DOHH2 (cell line): Measurements from ENCODE around the gene HACD2.
A peak's percentile ranks its signal among the peaks of the same experiment; 100 is the strongest.

ENCODE experiments used
- H3F3A ChIP-seq: fragments of 200-600 bp; sonication (generic), shearing (Covaris generic); 2 replicates; pipeline ENCODE4 v1.6.0; 2016; ENCODE audit warnings: antibody characterized with exemption, mild to moderate bottlenecking; ENCODE audit not compliant: control insufficient read depth, insufficient read depth
- H3K27ac ChIP-seq: fragments of 200-600 bp; sonication (generic); 2 replicates; pipeline ENCODE4 v1.5.1; 2014; ENCODE audit warnings: low read depth, mild to moderate bottlenecking, low read length, moderate library complexity
- H3K27me3 ChIP-seq: fragments of 200-600 bp; sonication (generic); 2 replicates; pipeline ENCODE4 v1.6.1; 2014; ENCODE audit warnings: mild to moderate bottlenecking, low read length, mixed read lengths; ENCODE audit not compliant: control insufficient read depth
- H3K36me3 ChIP-seq: fragments of 200-600 bp; sonication (generic); 2 replicates; pipeline ENCODE4 v1.6.1; 2014; ENCODE audit warnings: mild to moderate bottlenecking, low read length, moderate library complexity, mixed read lengths; ENCODE audit not compliant: control insufficient read depth
- H3K4me1 ChIP-seq: fragments of 200-600 bp; sonication (generic); 2 replicates; pipeline ENCODE4 v1.6.1; 2014; ENCODE audit warnings: mild to moderate bottlenecking, low read length, mixed read lengths; ENCODE audit not compliant: control insufficient read depth
- H3K4me2 ChIP-seq: fragments of 200-600 bp; sonication (generic); 2 replicates; pipeline ENCODE4 v1.6.0; 2014; ENCODE audit warnings: mild to moderate bottlenecking, low read length, moderate library complexity
- H3K4me3 ChIP-seq: fragments of 200-600 bp; sonication (generic); 2 replicates; pipeline ENCODE4 v1.5.1; 2014; ENCODE audit warnings: mild to moderate bottlenecking, low read length, mixed read lengths
- H3K79me2 ChIP-seq: fragments of 200-600 bp; sonication (generic); 2 replicates; pipeline ENCODE4 v1.6.1; 2014; ENCODE audit warnings: mild to moderate bottlenecking, low read length, mixed read lengths; ENCODE audit not compliant: control insufficient read depth
- H3K9me2 ChIP-seq: fragments of 200-600 bp; sonication (generic); replicated peaks from 2 replicates; pipeline ENCODE4 v1.6.1; 2014; ENCODE audit warnings: mild to moderate bottlenecking, low read length, mixed read lengths; ENCODE audit not compliant: control insufficient read depth
- H3K9me3 ChIP-seq: fragments of 200-600 bp; sonication (generic); 2 replicates; pipeline ENCODE4 v1.6.1; 2014; ENCODE audit warnings: antibody characterized with exemption, low read length, mixed read lengths; ENCODE audit not compliant: control insufficient read depth, insufficient read depth
- H4K20me1 ChIP-seq: fragments of 200-600 bp; sonication (generic); 2 replicates; pipeline ENCODE4 v1.6.0; 2014; ENCODE audit warnings: low read depth, mild to moderate bottlenecking, antibody characterized with exemption, low read length, moderate library complexity; ENCODE audit not compliant: control insufficient read depth, insufficient read depth
- EZH2phosphoT487 ChIP-seq: fragments of 200-600 bp; sonication (generic); IDR thresholded peaks from 2 replicates; pipeline ENCODE4 v1.6.1; 2017; ENCODE audit warnings: borderline replicate concordance, mild to moderate bottlenecking, antibody characterized with exemption, low read length, moderate library complexity, mixed read lengths
- TF ChIP-seq, protein P1 (sequence below): fragments of 200-600 bp; sonication (generic); IDR thresholded peaks from one replicate; pipeline ENCODE4 v1.5.1; 2014; ENCODE audit warnings: antibody characterized with exemption, mild to moderate bottlenecking, low read depth, low read length; ENCODE audit not compliant: poor library complexity, severe bottlenecking

Gene HACD2

DNA sequence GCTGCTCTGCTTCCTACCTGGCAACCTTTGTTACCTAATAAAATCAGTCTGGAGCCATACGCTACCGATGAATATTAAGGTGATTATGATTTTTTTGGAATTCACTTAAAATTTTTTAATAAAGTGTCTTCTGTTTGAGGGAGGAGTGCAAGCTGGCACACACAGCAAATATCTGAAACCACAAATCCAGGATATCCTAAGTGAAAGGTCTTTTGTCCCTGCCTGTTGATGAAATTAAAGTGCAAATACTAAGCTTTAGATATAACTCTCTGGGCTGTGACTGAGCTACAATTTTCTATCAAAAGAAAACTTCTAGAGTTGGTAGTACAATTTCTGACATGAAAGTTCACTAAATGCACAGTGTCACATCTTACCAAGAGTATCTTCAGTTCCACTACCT, 23.7 kb downstream of the HACD2 start:
- H3K4me1 ChIP-seq, result no peaks in the 10 kb centered on the region
- no peaks in the 10 kb centered on the region for H3F3A ChIP-seq
- H3K36me3 ChIP-seq, result no peaks in the 10 kb centered on the region
- no peaks in the 10 kb centered on the region for H3K9me2 ChIP-seq
- H3K79me2 ChIP-seq, result no peaks in the 10 kb centered on the region
- H3K4me2 ChIP-seq, result no peak overlapping the region
- H4K20me1 ChIP-seq, result no peaks in the 10 kb centered on the region; the same call in 1 of the 2 replicates
- H3K4me3 ChIP-seq, result no peak overlapping the region
- H3K27me3 ChIP-seq, result no peaks in the 10 kb centered on the region
- no peak overlapping the region for H3K27ac ChIP-seq
- no peaks in the 10 kb centered on the region for H3K9me3 ChIP-seq
- no peak for TF ChIP-seq EZH2phosphoT487
- TF ChIP-seq, protein P1, sequence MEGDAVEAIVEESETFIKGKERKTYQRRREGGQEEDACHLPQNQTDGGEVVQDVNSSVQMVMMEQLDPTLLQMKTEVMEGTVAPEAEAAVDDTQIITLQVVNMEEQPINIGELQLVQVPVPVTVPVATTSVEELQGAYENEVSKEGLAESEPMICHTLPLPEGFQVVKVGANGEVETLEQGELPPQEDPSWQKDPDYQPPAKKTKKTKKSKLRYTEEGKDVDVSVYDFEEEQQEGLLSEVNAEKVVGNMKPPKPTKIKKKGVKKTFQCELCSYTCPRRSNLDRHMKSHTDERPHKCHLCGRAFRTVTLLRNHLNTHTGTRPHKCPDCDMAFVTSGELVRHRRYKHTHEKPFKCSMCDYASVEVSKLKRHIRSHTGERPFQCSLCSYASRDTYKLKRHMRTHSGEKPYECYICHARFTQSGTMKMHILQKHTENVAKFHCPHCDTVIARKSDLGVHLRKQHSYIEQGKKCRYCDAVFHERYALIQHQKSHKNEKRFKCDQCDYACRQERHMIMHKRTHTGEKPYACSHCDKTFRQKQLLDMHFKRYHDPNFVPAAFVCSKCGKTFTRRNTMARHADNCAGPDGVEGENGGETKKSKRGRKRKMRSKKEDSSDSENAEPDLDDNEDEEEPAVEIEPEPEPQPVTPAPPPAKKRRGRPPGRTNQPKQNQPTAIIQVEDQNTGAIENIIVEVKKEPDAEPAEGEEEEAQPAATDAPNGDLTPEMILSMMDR, result no peak

DNA sequence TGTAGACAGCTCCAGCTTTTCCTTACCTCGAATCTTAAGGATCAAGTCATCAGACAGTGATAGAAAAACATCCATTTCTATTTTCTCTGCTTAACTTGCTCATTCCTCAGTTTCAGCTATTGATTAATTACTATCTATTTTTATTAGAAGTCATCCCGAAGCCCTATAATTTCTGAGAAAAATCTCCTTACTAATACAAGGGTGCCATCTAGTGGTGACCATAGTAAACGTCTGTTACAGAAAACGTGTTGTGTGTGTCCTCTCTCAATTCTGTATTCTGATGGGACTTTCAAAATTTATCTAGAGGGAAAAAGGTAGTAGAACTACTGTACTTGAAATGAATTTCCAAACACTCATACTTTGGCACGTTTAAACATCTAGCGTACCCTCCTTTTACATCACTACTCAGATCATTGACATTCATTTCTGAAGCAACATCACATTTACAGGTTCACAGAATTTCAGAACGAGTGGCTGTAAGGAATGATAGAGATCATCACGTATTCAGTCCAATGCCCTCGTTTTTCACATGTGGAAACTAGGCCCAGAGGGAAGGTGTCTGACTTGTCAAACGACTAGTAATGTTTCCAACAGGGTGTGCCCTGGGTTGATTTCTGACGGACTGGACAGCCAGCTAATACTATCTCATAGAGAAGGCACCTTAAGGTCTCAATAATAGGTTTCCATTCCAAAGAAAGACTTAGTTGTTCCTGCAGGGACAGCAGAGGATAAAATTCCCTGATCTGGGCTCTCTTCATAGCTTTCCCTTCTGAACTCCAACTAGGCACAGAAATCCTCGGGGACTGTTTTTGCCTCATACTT, 25.6 kb downstream of the HACD2 start:
- Histone ChIP-seq H3K36me3 (no peaks in the 10 kb centered on the region), H3K9me2 (no peaks in the 10 kb centered on the region), H4K20me1 (no peaks in the 10 kb centered on the region; the same call in 1 of the 2 replicates), H3K4me3 (no peak overlapping the region), H3K79me2 (no peaks in the 10 kb centered on the region), H3K27ac (no peak overlapping the region), H3K4me2 (no peak overlapping the region), H3F3A (no peaks in the 10 kb centered on the region), H3K27me3 (no peaks in the 10 kb centered on the region), H3K4me1 (no peaks in the 10 kb centered on the region), H3K9me3 (no peaks in the 10 kb centered on the region)
- TF ChIP-seq EZH2phosphoT487, result no peak
- TF ChIP-seq, protein P1, result peak; percentile 79

DNA sequence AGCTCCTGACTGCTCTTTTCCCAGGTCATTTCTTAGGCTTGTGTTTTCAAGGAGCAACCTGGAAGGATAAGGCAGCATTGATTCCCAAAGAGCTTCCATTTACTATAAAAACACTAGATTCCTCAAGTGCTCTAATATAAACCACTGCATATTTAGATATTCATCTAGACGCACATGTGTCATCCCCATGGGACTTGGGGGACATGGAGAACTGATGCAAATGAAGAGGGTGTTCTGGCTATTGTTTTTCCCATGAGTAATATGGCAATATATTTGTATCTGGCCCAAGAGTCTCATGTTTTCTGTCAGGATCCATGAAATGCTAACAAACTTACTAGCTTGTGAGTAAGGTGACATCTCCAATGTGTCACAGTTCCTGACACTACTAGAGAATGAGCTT, 31.3 kb downstream of the HACD2 start:
- Histone ChIP-seq H3F3A (no peaks in the 10 kb centered on the region), H3K36me3 (peaks cover 9% of the 10 kb centered on the region), H3K27ac (no peak overlapping the region), H3K9me2 (no peaks in the 10 kb centered on the region), H3K79me2 (no peaks in the 10 kb centered on the region), H3K4me3 (no peak overlapping the region), H4K20me1 (no peaks in the 10 kb centered on the region; the same call in none of the 2 replicates), H3K9me3 (no peaks in the 10 kb centered on the region), H3K4me1 (0 out of 2 replicates have a peak, but pooled peaks cover 3% of the 10 kb centered on the region), H3K4me2 (no peak overlapping the region), H3K27me3 (no peaks in the 10 kb centered on the region)
- no peak for TF ChIP-seq EZH2phosphoT487
- TF ChIP-seq, protein P1, result no peak
